Jurkat, Clone E6-1 (cell line): ENCODE data around the gene SNAP23.
A peak's percentile ranks its signal among the peaks of the same experiment; 100 is the strongest.

ENCODE experiments used
- DNase-seq: peaks from one replicate; pipeline ENCODE4 v3.0.0-alpha.2; 2011; ENCODE audit warnings: low read depth, low spot score
- H3K4me3 ChIP-seq: 2 replicates; pipeline ENCODE4 v1.5.1; 2011; ENCODE audit warnings: mild to moderate bottlenecking, low read length, control low read depth, moderate library complexity

Gene SNAP23

GRCh38 chr15:42491539-42492225 lies 3.8 kb upstream of the SNAP23 start:
- peak overlapping the region; percentile 67 for H3K4me3 ChIP-seq
- DNase-seq: no peak

- no peak overlapping the region for H3K4me3 ChIP-seq
- DNase-seq: no peak
Measured at GRCh38 chr15:42493679-42494078, 1.8 kb upstream of the SNAP23 start.

- no peak for DNase-seq
- peak overlapping the region; percentile 96 for H3K4me3 ChIP-seq
Measured at GRCh38 chr15:42494998-42495360, 455 bp upstream of the SNAP23 start.

GRCh38 chr15:42498212-42499068 lies 3.0 kb downstream of the SNAP23 start:
- no peak overlapping the region for H3K4me3 ChIP-seq
- DNase-seq: no peak

GRCh38 chr15:42499858-42500609 lies 4.6 kb downstream of the SNAP23 start:
- H3K4me3 ChIP-seq: no peak overlapping the region
- no peak for DNase-seq

GRCh38 chr15:42502477-42502876 lies 7.0 kb downstream of the SNAP23 start:
- no peak overlapping the region for H3K4me3 ChIP-seq
- DNase-seq: no peak

- no peak for DNase-seq
Measured at GRCh38 chr15:42503825-42504224, 8.4 kb downstream of the SNAP23 start.

GRCh38 chr15:42504631-42505030 lies 9.2 kb downstream of the SNAP23 start:
- H3K4me3 ChIP-seq: no peak overlapping the region
- no peak for DNase-seq

More at GRCh38 chr15:42503825-42504224, 8.4 kb downstream of the SNAP23 start:
- H3K4me3 ChIP-seq: no peak overlapping the region

GRCh38 chr15:42507514-42507913 lies 12.1 kb downstream of the SNAP23 start:
- no peak for DNase-seq
- H3K4me3 ChIP-seq: no peak overlapping the region

GRCh38 chr15:42508263-42508690 lies 12.8 kb downstream of the SNAP23 start:
- DNase-seq: no peak

GRCh38 chr15:42510258-42511006 lies 15.0 kb downstream of the SNAP23 start:
- DNase-seq: no peak
- no peak overlapping the region for H3K4me3 ChIP-seq

More at GRCh38 chr15:42508263-42508690, 12.8 kb downstream of the SNAP23 start:
- no peak overlapping the region for H3K4me3 ChIP-seq

GRCh38 chr15:42511007-42511391 lies 15.6 kb downstream of the SNAP23 start:
- DNase-seq: no peak
- H3K4me3 ChIP-seq: no peak overlapping the region

- DNase-seq: no peak
- H3K4me3 ChIP-seq: no peak overlapping the region
Measured at GRCh38 chr15:42523331-42523730, 27.9 kb downstream of the SNAP23 start.

GRCh38 chr15:42528970-42529369 lies 33.5 kb downstream of the SNAP23 start:
- no peak for DNase-seq
- H3K4me3 ChIP-seq: no peak overlapping the region

- no peak overlapping the region for H3K4me3 ChIP-seq
- DNase-seq: no peak
Measured at GRCh38 chr15:42533246-42533645, 37.8 kb downstream of the SNAP23 start.

- H3K4me3 ChIP-seq: no peak overlapping the region
- DNase-seq: no peak
Measured at GRCh38 chr15:42544853-42545629, 49.6 kb downstream of the SNAP23 start.

GRCh38 chr15:42547918-42548248 lies 52.4 kb downstream of the SNAP23 start:
- DNase-seq: peak; percentile 9
- peak overlapping the region; percentile 100 for H3K4me3 ChIP-seq

GRCh38 chr15:42548249-42549031 lies 53.0 kb downstream of the SNAP23 start, which contains the start of the genes HAUS2 and LRRC57:
Gene HAUS2 (plus strand): TSS chr15:42548838. CDS start chr15:42548873, 35 bp downstream.
Gene LRRC57 (minus strand): TSS chr15:42548793. CDS start chr15:42548434, 359 bp downstream.
- H3K4me3 ChIP-seq: peak within 1 kb of the TSS; percentile 100

More at GRCh38 chr15:42548249-42549031, 53.0 kb downstream of the SNAP23 start, which contains the start of the genes HAUS2 and LRRC57:
- DNase-seq: peak; percentile 76
